ENCODE measurements around the gene RPL37.

DNA sequence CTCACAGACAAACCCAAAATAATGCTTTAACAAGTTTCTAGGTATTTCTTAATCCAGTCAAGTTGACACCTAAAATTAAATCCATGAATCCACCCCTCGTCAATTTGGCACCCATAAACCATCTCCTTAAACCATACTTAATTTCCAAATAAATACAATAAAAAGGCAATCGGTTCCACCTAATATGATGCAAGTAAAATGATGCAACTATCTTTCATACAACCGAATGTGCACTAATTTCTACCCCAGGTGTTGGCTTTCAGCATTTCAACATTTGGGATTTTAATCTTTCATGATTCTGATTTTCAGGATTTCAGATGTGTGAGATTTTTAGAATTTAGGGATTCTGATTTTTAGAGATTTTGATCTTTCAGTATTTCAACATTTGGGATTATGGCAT is 54.2 kb downstream of the RPL37 start:
- no peak for TF ChIP-seq POLR2A (IDR thresholded peaks at IDR 0.05; ENCODE audit: low read depth, low read length)
- no peak for TF ChIP-seq POLR2AphosphoS5 (IDR thresholded peaks at IDR 0.05; ENCODE audit: low read depth, low read length)

Data from GM12891 (cell line).